Lower lobe of right lung (tissue), 2 donors: ENCODE results near the gene TLE4. TPM values are rescaled to one million over a fixed set of nuclear protein-coding genes. Genes with fewer than 3 reads are reported as not detected.
A peak's percentile ranks its signal among the peaks of the same experiment; 100 is the strongest.

Source experiments
- ATAC-seq, 2 donors: fragments of 200-7000 bp; cut with Tn5 transposase; one replicate each; pipeline ENCODE4 v1.9.1; 2020 to 2022; ENCODE audit warnings: mild to moderate bottlenecking in 2 of 2, moderate library complexity in 2 of 2
- DNase-seq: peaks from one replicate; pipeline ENCODE4 v3.0.0-alpha.2; 2020
- H3K27ac ChIP-seq: fragments of 200-600 bp; one replicate; pipeline ENCODE4 v1.8.0; 2022
- H3K27me3 ChIP-seq: fragments of 200-600 bp; one replicate; pipeline ENCODE4 v1.8.0; 2022; ENCODE audit warnings: low read depth
- H3K36me3 ChIP-seq: fragments of 200-600 bp; one replicate; pipeline ENCODE4 v1.8.0; 2022; ENCODE audit warnings: mild to moderate bottlenecking
- H3K4me1 ChIP-seq: fragments of 200-600 bp; one replicate; pipeline ENCODE4 v1.8.0; 2022
- H3K4me3 ChIP-seq: fragments of 200-600 bp; one replicate; pipeline ENCODE4 v1.8.0; 2022; ENCODE audit warnings: mild to moderate bottlenecking
- H3K9me3 ChIP-seq: fragments of 200-600 bp; one replicate; pipeline ENCODE4 v1.8.0; 2022
- CTCF ChIP-seq: fragments of 200-600 bp; IDR thresholded peaks from one replicate; pipeline ENCODE4 v1.8.0; 2022; ENCODE audit warnings: antibody characterized with exemption, mild to moderate bottlenecking
- intact Hi-C: fragments of 100-400 bp; cut with DNase I; formaldehyde crosslinking; loops from one replicate; pipeline ENCODE4 v1.11.0; 2022
- total RNA-seq: library from RNA; stranded (reverse); fragmentation: NEBNext Ultra II Directional; extraction: Animal tissue kit (Norgen Biotek cat#: 25700); gene quantifications from one replicate; pipeline ENCODE4 v1.2.1, GENCODE V29; 2021
- donor health status: DM: no; HTN: yes; CAD: no; lungs with severe emphysema.

TLE4 gene
- total RNA-seq, 1 donor from 2014 or later: 48.6 TPM

- intact Hi-C loops: no loop called here
- ATAC-seq: no peak
- H3K4me1 ChIP-seq: peaks cover 23% of the 10 kb centered on the region
- no peak overlapping the region for H3K27ac ChIP-seq
- TF ChIP-seq CTCF: no peak
- DNase-seq: no peak
- H3K36me3 ChIP-seq: no peaks in the 10 kb centered on the region
- no peaks in the 10 kb centered on the region for H3K27me3 ChIP-seq
- no peaks in the 10 kb centered on the region for H3K9me3 ChIP-seq
- no peak overlapping the region for H3K4me3 ChIP-seq
Measured at GRCh38 chr9:79621916-79622575, 50.3 kb downstream of the TLE4 start.

- no peak overlapping the region for H3K4me3 ChIP-seq
- DNase-seq: peak; percentile 48
- H3K27ac ChIP-seq: peak overlapping the region; percentile 21
- TF ChIP-seq CTCF: no peak
- no peaks in the 10 kb centered on the region for H3K9me3 ChIP-seq
- ATAC-seq: peak; percentile 88 to 94
- intact Hi-C loops: no loop called here
- H3K27me3 ChIP-seq: no peaks in the 10 kb centered on the region
- H3K36me3 ChIP-seq: no peaks in the 10 kb centered on the region
- peaks cover 17% of the 10 kb centered on the region for H3K4me1 ChIP-seq
Measured at GRCh38 chr9:79623799-79624721, 52.3 kb downstream of the TLE4 start.

- Histone ChIP-seq H3K27ac (no peak overlapping the region), H3K36me3 (no peaks in the 10 kb centered on the region), H3K4me1 (peaks cover under 1% of the 10 kb centered on the region), H3K4me3 (no peak overlapping the region), H3K9me3 (no peaks in the 10 kb centered on the region), H3K27me3 (no peaks in the 10 kb centered on the region)
- intact Hi-C loops: no loop called here
- TF ChIP-seq CTCF: no peak
- ATAC-seq: no peak
- DNase-seq: no peak
Measured at GRCh38 chr9:79629721-79630120, 58.0 kb downstream of the TLE4 start.

- no peak overlapping the region for H3K4me3 ChIP-seq
- no peaks in the 10 kb centered on the region for H3K27me3 ChIP-seq
- no peak overlapping the region for H3K27ac ChIP-seq
- H3K9me3 ChIP-seq: no peaks in the 10 kb centered on the region
- DNase-seq (no peak), ATAC-seq (no peak)
- no peaks in the 10 kb centered on the region for H3K36me3 ChIP-seq
- intact Hi-C loops: no loop called here
- no peaks in the 10 kb centered on the region for H3K4me1 ChIP-seq
- TF ChIP-seq CTCF: no peak
Measured at GRCh38 chr9:79630521-79631403, 59.0 kb downstream of the TLE4 start.

- Histone ChIP-seq H3K4me3 (no peak overlapping the region), H3K27ac (no peak overlapping the region)
- intact Hi-C loops: no loop called here
Measured at GRCh38 chr9:79632060-79632459, 60.3 kb downstream of the TLE4 start.

More at GRCh38 chr9:79632060-79632459, 60.3 kb downstream of the TLE4 start:
- DNase-seq (no peak), ATAC-seq (no peak)
- H3K4me1 ChIP-seq: no peaks in the 10 kb centered on the region
- no peaks in the 10 kb centered on the region for H3K36me3 ChIP-seq
- H3K9me3 ChIP-seq: no peaks in the 10 kb centered on the region
- H3K27me3 ChIP-seq: no peaks in the 10 kb centered on the region
- TF ChIP-seq CTCF: no peak
